Activated T-cell treated with anti-CD3 and anti-CD28 coated beads, Interleukin-2, amount 50 U/mL, for 1 hour (primary cell): ENCODE results near the gene DST.

Source experiments
- DNase-seq: peaks from one replicate; pipeline ENCODE4 v3.0.0-alpha.2; 2020

DST gene

DNA sequence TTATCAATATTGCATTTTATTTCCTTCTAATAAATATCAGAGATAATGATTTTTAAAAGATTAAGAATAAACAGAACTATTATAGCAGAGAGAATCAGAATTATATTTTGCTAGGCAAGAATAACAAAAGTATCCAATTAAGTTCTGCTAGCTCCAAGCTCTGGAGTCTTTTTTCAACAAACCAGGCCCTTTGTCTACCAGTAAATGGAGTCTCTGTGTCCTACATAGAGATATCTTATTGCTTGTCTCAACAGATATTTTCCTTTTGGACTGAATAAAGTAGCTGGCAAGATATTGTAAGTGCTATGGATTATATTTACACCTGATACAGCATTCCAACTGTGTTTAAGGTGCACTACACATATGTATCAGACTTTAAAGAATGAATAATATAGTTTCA, 107.1 kb downstream of the DST start:
- DNase-seq: no peak

DNA sequence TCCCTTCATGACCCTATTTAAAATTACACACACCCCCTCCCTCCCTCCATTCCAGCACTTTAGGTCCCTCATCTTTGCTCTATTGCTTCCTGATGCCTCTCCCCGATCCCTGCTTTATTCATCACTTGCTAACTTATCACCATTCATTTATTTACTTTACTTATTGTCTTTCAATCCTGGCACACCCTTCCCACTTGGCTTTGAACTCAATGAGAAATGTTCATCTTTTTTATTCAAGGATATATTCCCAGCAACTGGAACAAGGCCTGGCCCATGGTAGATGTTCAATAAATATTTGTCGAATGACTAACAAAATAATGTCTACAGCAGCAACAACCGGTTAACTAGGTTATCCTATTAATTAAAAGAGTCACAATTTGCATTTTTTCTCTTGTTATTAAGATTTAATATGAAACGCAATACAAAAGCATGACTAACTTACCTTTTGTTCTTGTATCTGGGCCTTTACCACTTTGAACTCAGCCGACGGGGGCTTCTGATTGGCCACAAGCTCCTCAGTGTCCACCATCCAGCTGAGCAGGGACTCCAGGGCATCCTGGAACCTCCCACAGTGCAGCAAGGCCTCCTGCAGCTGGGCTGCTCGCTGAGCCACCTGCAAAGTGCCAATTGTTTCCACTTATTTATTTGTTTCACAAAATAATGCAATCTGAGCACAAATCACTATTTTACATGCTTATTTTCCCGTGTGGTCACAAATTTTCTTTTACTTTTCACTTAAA, 107.8 kb downstream of the DST start:
- DNase-seq: no peak

DNA sequence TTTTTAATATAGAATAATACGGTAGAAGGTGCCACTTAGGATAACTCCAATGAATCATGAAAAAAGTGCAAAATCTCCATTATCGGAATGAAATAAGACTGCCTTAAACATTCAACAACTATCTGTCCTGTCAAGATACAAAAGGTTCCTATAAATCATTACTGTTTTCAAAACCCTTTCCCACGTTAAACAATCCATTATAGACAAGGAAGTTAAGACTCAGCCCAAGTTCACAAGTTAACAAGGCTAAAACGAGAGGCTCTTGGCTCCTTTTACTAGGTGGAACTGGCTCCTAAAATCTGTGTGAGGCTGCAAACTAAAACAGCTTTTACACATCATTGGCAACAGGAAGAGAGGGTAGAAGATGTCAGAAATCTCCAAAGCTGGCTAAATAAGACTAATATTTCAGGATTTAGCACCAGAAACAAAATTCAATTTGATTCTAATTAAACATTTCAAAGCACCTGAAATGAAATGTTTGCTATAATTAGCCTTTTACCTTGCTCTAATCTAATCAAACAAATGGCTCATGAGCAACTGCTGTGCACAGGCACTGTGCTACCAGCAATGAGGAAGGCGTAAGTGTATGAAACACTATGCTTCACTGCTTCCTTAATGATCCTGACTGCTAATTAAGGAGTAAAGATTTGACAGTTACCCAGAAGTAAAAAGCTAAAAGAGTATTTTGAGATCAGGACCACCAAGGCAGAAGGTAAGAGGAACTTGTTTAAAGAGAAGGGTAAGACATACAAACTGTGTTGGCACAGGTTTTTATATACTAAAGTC, 109.7 kb downstream of the DST start:
- DNase-seq: no peak

DNA sequence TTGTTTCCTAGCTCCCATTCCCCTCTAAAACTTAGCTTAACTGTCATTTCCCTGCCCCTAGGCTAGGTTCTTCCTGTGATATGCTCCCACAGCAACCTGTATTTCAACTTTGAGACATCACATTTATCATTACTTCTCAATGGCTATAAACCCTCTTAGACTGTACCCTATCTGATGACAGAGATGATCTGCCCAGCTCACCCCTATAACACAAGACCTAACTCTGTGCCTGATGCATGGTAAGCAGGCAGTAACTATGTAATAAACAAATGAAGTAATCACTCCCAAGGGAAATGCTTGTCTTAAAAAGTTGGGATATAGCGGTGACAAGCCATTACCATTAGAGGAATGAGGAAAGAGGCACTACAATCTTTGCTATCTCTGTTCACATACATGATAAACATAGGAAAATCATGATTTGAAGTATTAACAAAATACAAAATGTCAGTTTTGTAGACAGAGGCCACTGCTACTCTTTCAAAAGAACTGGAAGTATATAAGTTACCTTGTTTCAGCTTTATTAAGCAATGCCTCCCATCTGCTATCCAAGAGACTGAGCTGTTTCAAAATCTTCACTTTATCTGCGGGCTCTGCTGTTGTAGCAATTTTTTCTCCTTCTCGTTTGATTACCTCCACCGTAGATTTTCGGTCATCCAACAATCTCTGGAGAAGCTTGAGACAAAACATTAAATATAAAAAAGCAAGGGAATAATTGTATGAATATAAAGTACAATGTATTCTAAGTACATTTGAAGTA, 110.7 kb downstream of the DST start:
- DNase-seq: no peak

DNA sequence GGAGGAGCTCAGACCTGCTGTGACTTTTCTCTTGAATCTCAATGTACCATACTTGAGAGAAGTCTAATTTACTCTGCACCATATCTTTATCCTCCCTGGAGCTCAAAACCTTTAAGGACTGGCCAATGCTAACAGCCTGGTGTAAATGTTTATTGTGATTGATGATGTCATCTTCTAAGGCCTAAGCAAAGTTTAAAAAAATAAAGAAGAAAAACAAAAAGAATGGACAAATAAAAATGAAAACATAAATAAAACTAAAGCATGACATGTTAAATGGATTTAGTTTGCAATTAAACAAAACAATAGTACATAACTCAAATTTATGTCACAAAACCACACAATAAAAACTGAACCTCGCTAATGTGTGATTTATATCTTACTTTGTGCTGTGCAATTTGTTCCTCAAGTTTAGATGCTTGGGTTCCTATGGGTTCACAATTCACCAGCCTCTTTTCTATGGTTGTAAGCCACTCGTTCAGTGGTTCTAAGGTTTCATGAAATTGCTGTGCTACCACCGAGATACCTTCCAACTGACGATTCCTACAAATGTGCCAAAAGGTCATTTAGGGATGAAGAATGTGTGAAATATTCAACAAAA, 113.0 kb downstream of the DST start:
- no peak for DNase-seq

DNA sequence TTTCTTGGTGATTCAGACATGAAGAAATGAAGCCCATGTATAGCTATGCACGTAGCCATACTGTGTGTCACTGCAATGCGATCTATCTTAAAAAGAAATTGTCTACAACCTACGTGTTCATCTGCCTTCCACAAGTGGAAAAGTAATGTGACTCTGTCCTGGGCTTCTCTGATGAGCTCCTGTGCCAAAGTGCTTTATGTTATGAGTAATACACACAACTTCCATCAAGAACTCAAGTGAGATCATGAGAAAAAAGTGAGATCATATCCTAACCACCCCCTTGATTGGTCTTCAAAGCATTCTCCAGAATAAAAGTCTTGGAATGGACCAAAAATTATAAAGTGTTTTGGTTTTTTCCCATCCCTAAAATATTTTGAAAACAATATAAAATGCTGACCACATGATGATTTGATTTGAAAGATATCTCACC, 114.3 kb downstream of the DST start:
- no peak for DNase-seq

DNA sequence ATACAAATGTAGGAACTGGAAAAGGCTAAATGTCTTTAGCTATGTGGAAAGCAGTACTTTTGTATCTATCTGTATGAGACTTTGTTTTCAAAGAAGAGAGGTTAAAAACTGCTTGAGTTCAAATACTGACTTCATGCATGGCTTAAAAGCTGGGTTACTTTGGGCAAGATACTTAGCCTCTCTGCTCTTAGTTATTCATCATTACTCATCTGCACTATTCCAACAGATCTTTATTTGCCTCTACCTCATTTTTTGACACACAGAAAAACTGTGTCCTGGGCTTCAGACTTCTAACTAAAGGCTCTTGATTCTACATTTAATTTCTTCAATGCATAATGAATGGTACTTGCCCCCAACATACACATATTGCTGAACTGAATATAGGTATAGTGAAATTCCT, 114.8 kb downstream of the DST start:
- DNase-seq: no peak

DNA sequence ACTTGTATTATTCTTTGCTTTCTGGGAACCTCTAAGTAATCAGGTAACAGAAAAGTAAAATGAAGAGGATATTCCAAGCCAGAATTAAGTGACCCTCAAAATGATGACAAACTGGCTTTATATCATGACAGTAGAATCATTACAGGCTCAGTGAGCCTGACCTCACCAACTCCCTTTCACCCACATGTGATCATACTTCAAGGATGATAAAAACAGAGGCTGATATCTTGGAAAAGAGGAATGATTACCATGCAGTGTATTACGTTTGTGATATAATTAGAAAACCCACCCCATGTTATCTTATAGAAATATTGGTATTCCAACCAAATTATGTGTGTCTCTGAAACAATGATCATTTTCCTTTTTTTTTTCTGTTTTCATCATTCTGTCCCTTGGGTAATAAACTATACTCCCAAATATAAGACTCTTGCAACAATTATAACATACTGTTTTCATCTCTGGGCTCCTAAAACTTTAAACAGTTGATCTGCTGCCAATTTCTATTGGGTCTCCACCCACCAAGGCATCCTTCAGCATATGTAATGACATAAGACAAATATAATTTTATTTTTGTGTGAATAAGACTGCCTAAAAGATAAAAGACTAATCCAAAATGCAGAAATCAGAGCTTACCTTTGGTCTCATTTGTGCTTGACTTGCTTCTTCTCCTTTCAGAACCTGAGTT, 115.7 kb downstream of the DST start:
- DNase-seq: no peak

DNA sequence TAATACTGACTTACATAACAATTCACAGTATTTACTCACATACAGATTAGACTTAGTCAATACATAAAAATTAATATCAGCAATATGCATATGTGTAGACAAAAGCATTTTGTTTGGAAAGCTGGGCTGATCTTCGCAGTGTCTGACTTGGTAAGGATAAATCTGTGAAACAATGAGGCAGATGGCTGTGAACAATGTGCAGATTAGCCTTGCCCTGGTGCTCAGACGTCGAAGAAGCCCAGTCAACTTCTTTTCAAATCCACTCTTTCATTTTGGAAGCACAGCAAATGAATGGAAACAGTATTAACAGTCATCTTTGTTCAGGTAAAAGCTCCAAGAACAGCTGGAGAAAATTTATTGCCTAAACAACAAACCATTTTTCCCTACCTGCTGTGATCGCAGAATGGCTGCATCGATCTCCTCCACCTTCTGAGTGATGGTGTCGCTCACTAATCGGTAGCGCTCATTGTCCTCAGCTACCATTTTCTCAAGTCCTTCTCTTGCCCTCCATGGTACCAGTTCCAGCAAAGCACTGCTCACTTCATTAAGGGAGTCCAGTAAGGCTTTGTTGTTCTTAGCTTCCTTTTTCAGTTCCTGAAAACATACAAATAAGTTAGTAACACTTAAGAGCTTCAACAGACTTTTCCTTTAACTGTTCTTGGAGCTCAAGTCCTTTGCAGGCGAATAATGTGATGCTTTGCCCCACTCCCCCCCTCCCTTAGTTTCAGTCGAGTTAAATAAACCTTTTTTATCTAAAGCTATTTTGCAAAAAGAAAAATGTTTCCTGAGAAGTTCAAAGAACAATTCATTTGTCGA, 116.5 kb downstream of the DST start:
- no peak for DNase-seq

DNA sequence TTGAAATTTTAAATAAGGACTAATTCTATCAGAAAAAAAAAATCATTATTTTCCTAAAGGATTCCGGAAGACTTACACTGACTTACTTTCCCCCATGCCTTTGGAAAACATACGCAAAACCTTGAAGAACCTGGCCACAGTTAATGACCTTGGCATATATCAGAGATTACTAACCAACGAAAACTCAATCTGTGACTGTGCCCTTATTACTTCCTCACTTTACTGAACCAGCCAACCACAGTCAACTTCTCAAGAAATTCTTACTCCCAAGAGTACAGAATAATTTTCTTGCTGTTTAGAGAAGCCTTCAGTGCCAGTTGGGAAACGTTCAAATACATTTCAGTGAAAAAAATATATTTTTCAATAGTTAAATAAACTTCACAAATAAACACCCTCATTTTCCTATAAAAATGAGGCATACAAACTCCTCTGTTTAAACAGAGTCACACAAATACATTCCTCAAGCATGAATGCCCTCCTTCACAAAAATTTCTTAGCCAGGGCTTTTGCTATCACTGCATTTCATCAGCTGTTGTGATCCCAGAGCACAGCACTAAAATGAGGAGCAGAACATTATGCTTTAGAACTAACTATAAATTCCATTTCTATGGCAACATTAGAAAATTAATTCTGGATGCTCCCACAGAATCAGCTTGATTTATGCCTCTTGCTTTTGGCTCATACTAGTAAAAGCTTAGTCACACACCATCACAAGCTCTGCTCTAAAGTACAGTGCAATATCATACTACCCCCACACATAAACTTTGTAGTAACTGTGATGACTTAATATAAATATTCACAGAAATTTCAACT, 117.6 kb downstream of the DST start:
- no peak for DNase-seq

DNA sequence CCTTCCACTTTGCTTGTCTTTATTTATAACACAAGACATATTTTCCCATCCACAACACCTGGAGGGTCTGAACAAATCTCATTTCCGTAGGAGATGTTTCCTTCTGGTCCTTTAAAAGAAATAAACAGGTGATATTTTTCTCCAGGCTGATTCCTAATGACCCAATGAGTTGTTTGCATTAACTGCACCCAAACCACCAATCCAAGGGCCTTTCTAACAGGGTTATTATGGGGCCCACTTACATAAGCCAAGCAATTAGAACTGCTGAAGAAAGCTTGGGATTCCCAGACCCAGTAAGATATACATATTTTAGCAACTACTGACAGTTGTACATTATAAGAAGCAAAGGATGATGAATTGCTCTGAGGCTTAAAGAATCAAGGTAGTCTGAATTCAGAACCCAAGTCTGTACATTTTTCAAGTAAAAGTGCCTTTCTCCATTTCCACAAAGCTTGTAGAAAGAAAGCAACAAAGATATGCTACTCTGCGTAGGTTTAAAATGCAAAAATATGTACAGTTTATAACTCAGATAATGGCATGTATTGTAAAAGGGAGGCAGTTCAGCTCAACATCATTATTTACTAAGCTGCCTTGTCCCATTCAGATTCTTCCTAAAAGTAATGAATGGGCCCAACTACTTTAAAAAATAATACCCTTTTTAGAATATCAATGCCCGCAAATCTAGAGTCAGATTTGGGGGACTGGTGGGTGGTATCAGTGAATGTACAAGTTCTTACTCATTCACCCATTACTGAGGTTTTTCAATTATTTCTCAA, 120.0 kb downstream of the DST start:
- DNase-seq: no peak

DNA sequence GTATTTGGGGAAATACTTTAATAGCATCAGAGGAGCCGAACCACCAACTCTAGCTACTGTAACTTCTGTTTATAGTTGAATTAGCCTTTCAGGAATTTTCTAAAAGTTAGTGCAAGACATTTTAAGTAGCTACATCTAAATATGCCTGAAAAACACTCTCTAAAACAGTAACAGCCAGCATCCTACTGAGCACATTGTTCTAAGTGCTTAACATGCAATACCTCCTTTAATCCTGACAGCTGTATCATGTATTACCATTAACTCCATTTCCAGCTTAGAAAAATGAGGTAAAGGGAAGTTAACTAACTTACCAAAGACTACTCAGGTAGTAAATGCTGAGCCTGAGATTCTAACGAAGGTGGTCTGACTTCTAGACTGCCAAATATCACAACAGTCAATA, 120.7 kb downstream of the DST start:
- no peak for DNase-seq

DNA sequence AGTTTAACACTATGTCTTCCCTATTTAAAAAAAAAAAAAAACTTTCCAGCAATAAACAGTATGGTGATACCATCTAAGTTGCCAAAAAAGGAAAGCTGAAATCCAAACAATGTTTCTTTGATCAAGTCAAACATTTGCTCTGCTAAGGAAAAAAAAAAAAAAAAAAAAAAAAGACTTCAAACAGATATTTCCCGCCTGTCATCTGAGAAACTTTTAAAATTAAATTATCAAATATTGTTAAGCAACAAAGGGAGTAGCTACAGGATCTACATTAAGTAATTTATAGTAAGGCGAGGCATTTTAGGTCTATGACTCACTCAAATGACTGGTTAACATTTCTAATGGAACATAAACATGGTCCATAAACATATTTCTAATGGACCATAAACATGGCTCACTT, 121.2 kb downstream of the DST start:
- no peak for DNase-seq

DNA sequence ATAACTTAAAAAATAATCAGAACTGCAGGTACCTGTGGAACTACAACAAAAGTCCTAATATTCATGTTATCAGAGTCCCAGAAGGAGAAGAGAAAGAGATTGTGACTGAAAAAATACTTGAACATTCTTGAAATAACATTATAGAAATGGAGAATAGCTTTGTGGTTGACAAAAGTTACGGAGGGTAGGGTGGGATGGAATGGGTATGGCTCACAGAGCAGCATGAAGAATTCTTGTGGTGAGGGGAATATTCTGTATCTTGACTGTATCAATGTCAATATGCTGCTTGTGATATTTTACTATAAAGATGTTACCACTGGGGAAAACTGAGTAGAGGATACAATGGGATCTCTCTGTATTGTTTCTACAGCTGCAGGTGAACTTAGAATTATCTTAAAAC, 122.5 kb downstream of the DST start:
- DNase-seq: no peak

DNA sequence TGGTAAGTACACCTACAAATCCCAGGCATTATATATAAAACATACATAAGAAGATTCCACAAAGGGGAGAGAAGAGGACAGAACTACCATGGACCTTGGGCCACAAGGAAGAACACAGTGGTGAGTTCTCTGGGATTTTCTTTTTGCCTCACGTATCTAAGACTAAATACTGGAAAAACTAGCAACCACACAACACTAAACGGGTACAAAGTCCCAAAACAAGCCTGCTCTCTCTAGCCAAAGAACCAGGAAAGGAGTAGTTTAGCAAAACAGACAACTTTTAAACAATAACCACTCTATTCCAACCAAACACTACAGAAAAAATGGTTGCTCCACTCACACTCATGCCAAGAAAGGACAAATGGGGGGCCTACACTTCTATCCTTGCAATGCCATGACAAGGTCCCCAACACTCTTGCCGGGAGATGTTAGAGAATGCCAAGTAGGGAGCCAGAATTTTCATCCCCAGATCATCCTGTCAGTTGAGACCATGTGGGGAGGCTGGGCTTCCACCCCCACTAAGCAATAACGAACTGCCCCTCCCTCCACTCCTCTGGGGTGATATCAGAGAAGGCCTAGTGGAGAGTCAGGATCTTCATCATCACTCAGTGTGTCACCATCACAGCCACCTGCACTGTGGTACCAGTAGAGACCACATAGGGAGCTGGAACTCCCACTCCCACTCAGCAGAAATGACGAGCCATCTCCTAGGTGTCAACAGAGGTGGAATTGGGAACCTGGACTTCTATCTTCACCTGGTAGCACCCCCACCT, 123.5 kb downstream of the DST start:
- no peak for DNase-seq

DNA sequence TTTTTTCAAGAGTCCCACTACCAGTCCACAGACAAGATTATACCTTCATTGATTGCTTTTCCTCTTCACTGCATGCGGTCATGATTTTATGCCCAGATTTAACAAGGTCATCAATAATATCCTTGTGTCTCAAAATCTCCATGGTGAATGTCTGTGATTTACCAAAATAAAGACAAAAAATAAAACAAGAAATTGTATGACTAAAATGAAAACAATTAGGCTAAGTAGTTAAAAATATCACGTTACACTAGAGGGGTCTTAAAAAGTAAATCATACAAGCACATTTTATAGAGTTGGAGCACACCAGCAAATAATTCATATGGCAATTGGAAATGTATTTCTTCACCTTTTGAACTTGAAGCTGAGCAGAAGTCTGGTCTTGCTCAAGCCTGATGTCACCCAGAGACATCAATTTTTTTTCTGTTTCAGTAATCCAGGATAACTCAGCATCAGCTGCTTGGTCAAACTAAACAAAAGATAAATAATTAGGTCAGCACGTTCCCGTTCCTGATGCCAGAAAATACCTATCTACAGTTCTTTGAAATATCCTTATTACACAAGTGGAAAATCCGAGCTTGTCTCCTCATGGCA, 125.4 kb downstream of the DST start:
- no peak for DNase-seq

DNA sequence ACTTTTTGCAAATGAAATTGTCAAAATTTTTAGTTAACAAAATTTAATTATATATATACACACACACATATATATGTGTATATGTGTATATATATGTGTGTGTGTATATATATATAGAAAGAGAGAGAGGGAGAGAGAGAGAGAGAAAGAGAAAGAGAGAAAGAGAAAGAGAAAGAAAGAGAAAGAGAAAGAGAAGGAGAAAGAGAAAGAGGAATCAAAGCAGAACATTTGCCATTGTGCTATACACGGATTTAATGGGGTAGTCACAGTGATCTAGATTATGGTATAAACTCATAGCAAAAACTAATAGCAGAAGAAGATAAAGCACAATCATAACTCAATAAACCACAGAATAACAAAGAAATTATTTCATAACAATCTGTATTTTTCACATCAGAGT, 126.7 kb downstream of the DST start:
- DNase-seq: no peak

DNA sequence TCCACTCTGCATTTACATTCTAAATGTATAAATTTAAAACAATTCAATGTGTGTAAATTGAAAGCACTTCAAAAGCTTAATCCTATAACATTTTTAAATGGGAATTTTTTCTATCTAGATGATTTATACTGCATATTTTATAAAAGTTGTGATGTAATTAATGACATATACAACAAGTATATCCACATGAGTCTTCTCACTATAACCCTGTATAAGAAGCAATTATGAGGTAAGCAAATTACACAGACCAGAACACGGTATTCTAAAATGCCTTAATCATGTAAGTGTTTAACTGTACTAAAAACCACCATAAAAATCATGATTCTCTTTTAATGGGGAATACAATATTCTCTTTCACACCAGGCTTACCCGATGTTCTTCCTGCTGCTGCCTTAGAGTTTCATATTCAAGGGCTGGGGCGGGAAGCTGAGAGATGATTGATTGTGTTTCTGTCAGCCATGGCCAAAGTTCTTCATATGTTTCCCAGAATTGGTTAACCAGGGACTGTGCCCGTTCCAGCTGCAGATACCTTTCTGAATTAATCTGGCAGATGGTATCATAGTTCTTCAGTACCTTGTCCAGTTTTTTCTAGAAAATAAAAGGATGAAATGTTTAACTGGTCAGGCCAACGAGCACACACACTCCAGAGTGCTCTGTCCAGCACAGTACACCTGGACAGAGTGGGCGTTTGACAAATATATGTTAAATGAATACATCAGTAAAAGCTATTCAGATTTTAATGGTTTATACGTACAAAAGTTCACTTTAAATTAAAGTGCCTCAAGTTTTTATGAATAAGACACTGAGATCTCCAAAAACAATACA, 127.4 kb downstream of the DST start:
- no peak for DNase-seq
